MM.1S (cell line): ENCODE measurements around the gene ITGB3.

Source experiments
- EZH2 ChIP-seq: fragments of 300-600 bp; sonication (generic); optimal IDR thresholded peaks from 2 replicates; pipeline ENCODE3; 2017; ENCODE audit warnings: low read depth, mild to moderate bottlenecking, antibody characterized with exemption, low read length, mixed read lengths
- EZH2phosphoT487 ChIP-seq: fragments of 300-600 bp; sonication (generic); IDR thresholded peaks from 2 replicates; pipeline ENCODE4 v1.6.1; 2018; ENCODE audit warnings: antibody characterized with exemption, low read length
- TF ChIP-seq, protein P1 (sequence below): fragments of 300-600 bp; sonication (generic); IDR thresholded peaks from 2 replicates; pipeline ENCODE4 v1.5.1; 2016; ENCODE audit warnings: antibody characterized with exemption, low read length, mixed read lengths

DNA sequence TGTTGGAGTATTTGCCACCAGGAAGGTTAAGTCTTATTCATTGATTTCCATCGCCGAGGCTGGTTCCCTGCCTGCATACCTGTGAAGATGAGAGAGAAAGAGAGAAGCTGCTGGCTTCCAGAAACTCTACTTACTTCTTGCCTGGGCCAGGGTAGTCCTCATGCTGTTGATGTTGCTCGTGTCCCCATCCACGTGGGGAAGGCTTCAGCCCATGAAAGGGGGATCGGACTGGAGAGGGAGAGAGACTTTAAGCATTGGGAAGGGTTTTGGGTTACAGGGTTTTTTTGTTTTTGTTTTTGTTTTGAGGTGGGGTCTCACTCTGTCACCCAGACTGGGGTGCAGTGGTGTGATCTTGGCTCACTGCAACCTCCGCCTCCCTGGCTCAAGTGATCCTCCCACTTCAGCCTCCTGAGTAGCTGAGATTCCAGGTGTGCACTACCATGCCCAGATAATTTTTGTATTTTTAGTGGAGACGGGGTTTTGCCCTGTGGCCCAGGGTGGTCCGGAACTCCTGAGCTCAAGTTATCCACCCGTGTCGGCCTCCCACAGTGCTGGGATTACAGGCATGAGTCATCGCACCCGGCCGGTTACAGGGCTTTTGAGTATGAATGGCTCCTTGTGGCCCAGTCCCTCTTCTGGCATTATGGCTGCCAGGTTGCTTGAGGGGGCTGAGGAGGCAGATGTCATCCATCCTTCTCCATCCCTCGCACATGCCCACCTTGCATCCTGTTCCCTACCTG is 26.6 kb downstream of the ITGB3 start:
- TF ChIP-seq, protein P1, sequence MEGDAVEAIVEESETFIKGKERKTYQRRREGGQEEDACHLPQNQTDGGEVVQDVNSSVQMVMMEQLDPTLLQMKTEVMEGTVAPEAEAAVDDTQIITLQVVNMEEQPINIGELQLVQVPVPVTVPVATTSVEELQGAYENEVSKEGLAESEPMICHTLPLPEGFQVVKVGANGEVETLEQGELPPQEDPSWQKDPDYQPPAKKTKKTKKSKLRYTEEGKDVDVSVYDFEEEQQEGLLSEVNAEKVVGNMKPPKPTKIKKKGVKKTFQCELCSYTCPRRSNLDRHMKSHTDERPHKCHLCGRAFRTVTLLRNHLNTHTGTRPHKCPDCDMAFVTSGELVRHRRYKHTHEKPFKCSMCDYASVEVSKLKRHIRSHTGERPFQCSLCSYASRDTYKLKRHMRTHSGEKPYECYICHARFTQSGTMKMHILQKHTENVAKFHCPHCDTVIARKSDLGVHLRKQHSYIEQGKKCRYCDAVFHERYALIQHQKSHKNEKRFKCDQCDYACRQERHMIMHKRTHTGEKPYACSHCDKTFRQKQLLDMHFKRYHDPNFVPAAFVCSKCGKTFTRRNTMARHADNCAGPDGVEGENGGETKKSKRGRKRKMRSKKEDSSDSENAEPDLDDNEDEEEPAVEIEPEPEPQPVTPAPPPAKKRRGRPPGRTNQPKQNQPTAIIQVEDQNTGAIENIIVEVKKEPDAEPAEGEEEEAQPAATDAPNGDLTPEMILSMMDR, result no peak
- no peak for TF ChIP-seq EZH2
- no peak for TF ChIP-seq EZH2phosphoT487
